OCI-M1 (cell line): ENCODE data around the gene SHB.
"Not testable (repeated sequence)": the region's sequence is repeated elsewhere in the genome, so short reads cannot be mapped to it uniquely, and the experiment has no call there.

Experiments
- DNase-seq: peaks from one replicate; lab custom pipeline; 2025; lab: John Stamatoyannopoulos, UW

The SHB gene

GRCh38 chr9:37969558-37970300, 99.3 kb downstream of the SHB start:
- no peak for DNase-seq

- peak; percentile 75 for DNase-seq
These were observed 99.9 kb downstream of the SHB start for GRCh38 chr9:37969130-37969529.

- DNase-seq, result peak; percentile 75
These were observed 100.8 kb downstream of the SHB start for GRCh38 chr9:37968228-37968701.

GRCh38 chr9:37967761-37968080, 101.3 kb downstream of the SHB start:
- no peak for DNase-seq

- no peak for DNase-seq
These were observed 101.8 kb downstream of the SHB start for GRCh38 chr9:37967014-37967760.

GRCh38 chr9:37966412-37967013, 102.5 kb downstream of the SHB start:
- DNase-seq, result no peak

- DNase-seq, result not testable (repeated sequence)
These were observed 103.2 kb downstream of the SHB start for GRCh38 chr9:37965676-37966345.

GRCh38 chr9:37965116-37965515, 103.9 kb downstream of the SHB start:
- DNase-seq, result no peak

- no peak for DNase-seq
These were observed 104.3 kb downstream of the SHB start for GRCh38 chr9:37964740-37965081.

- no peak for DNase-seq
These were observed 104.9 kb downstream of the SHB start for GRCh38 chr9:37963936-37964739.

- DNase-seq, result peak; percentile 44
These were observed 107.7 kb downstream of the SHB start for GRCh38 chr9:37961351-37961750.

GRCh38 chr9:37960631-37961030, 108.4 kb downstream of the SHB start:
- DNase-seq, result no peak

- no peak for DNase-seq
These were observed 109.1 kb downstream of the SHB start for GRCh38 chr9:37959976-37960375.

- DNase-seq, result no peak
These were observed 110.9 kb downstream of the SHB start for GRCh38 chr9:37958154-37958553.

GRCh38 chr9:37957664-37957953, 111.4 kb downstream of the SHB start:
- no peak for DNase-seq

- DNase-seq, result no peak
These were observed 111.9 kb downstream of the SHB start for GRCh38 chr9:37956904-37957663.

GRCh38 chr9:37956423-37956820, 112.6 kb downstream of the SHB start:
- DNase-seq, result no peak

- DNase-seq, result no peak
These were observed 113.1 kb downstream of the SHB start for GRCh38 chr9:37955781-37956422.

GRCh38 chr9:37954581-37954981, 114.4 kb downstream of the SHB start:
- DNase-seq, result no peak

GRCh38 chr9:37953775-37954437, 115.1 kb downstream of the SHB start:
- DNase-seq, result no peak
